Adrenal gland (tissue), 5 donors: ENCODE measurements around the gene CDKN3.

ENCODE experiments used
- POLR2A ChIP-seq, 2 donors: fragments of 450-650 bp; IDR thresholded peaks; one replicate each; pipeline ENCODE4 v1.6.1; 2017; ENCODE audit warnings: antibody characterized with exemption in 2 of 2, mild to moderate bottlenecking in 2 of 2, moderate library complexity in 1 of 2
- TF ChIP-seq, protein P1 (sequence below), 6 experiments: fragments of 450-650 bp in 4 of 6; fragments of 200-600 bp in 2 of 6; sonication (generic) in 1 of 6; IDR thresholded peaks; 1 replicate in 5 of 6; 2 replicates in 1 of 6; pipeline versions ENCODE4 v1.5.1 to v1.8.0; 2016 to 2021; ENCODE audit warnings: antibody characterized with exemption in 6 of 6, mild to moderate bottlenecking in 2 of 6, moderate library complexity in 1 of 6
- donor health status: DM: no; HTN: no; CAD: no.

DNA sequence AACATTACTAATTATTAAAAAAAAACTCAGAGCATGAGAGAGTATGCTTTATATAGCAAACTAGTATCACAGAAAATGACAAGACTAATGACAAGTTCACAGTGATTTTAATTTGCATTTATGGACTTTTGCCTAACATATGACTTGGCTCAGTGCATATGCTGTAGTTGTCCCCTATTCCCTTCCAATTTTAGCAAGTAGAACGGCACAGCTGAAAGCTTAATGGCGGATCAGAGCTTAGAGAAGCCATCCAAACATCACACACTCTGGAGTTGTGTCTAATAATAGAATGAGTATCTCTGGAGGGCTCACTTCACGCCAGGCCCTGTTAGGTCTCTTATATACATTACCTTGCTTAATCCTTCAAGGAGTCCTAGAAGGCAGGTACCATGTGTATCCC, 31.1 kb downstream of the CDKN3 start:
- no peak for TF ChIP-seq POLR2A (IDR thresholded peaks at IDR 0.05)
- TF ChIP-seq, protein P1, sequence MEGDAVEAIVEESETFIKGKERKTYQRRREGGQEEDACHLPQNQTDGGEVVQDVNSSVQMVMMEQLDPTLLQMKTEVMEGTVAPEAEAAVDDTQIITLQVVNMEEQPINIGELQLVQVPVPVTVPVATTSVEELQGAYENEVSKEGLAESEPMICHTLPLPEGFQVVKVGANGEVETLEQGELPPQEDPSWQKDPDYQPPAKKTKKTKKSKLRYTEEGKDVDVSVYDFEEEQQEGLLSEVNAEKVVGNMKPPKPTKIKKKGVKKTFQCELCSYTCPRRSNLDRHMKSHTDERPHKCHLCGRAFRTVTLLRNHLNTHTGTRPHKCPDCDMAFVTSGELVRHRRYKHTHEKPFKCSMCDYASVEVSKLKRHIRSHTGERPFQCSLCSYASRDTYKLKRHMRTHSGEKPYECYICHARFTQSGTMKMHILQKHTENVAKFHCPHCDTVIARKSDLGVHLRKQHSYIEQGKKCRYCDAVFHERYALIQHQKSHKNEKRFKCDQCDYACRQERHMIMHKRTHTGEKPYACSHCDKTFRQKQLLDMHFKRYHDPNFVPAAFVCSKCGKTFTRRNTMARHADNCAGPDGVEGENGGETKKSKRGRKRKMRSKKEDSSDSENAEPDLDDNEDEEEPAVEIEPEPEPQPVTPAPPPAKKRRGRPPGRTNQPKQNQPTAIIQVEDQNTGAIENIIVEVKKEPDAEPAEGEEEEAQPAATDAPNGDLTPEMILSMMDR (IDR thresholded peaks at IDR 0.05), result no peak
